ENCODE data around the gene ZNF316.

The ZNF316 gene

GRCh38 chr7:6691609-6692106 lies 54.5 kb downstream of the ZNF316 start:
- no peak for DNase-seq (ENCODE audit: low spot score)

- no peak for DNase-seq (ENCODE audit: low spot score)
Measured at GRCh38 chr7:6700793-6701192, 63.7 kb downstream of the ZNF316 start.

- DNase-seq (ENCODE audit: low spot score): no peak
Measured at GRCh38 chr7:6701860-6702259, 64.7 kb downstream of the ZNF316 start.
